GM18861 (cell line): ENCODE results near the gene SLC25A44.

ENCODE experiments used
- ATAC-seq: cut with Tn5 transposase; IDR thresholded peaks from one replicate; pipeline ENCODE4 v1.9.1; 2021; ENCODE audit not compliant: unreplicated experiment

Gene SLC25A44

GRCh38 chr1:156233426-156234127 lies 39.7 kb downstream of the SLC25A44 start:
- ATAC-seq, result no peak

- no peak for ATAC-seq
Measured at GRCh38 chr1:156236164-156236563, 42.3 kb downstream of the SLC25A44 start.

GRCh38 chr1:156238248-156238647 lies 44.3 kb downstream of the SLC25A44 start:
- no peak for ATAC-seq

GRCh38 chr1:156241311-156241811 lies 47.5 kb downstream of the SLC25A44 start:
- no peak for ATAC-seq

- ATAC-seq, result no peak
Measured at GRCh38 chr1:156241926-156242325, 48.0 kb downstream of the SLC25A44 start, which contains the start of gene BGLAP. Gene BGLAP, plus strand, starts transcription at chr1:156242184. Its CDS starts 48 bp downstream, at chr1:156242232.

GRCh38 chr1:156242738-156243137 lies 48.8 kb downstream of the SLC25A44 start:
- ATAC-seq, result no peak

GRCh38 chr1:156244126-156244525 lies 50.2 kb downstream of the SLC25A44 start:
- ATAC-seq, result no peak

GRCh38 chr1:156244712-156245111 lies 50.8 kb downstream of the SLC25A44 start:
- ATAC-seq, result no peak

GRCh38 chr1:156245451-156246232 lies 51.7 kb downstream of the SLC25A44 start:
- ATAC-seq, result no peak

GRCh38 chr1:156246241-156246780 lies 52.4 kb downstream of the SLC25A44 start:
- ATAC-seq, result no peak

- ATAC-seq, result no peak
Measured at GRCh38 chr1:156246781-156247459, 53.0 kb downstream of the SLC25A44 start.

GRCh38 chr1:156247460-156248322 lies 53.8 kb downstream of the SLC25A44 start, which contains the start of gene PAQR6:
Gene PAQR6, minus strand, starts transcription at chr1:156248056. Its CDS starts 1,325 bp downstream, at chr1:156246731.
- ATAC-seq, result no peak

GRCh38 chr1:156248323-156248683 lies 54.4 kb downstream of the SLC25A44 start:
- no peak for ATAC-seq

GRCh38 chr1:156249593-156249992 lies 55.7 kb downstream of the SLC25A44 start:
- no peak for ATAC-seq

GRCh38 chr1:156251527-156251926 lies 57.6 kb downstream of the SLC25A44 start:
- no peak for ATAC-seq

- ATAC-seq, result no peak
Measured at GRCh38 chr1:156253634-156254033, 59.7 kb downstream of the SLC25A44 start.

- ATAC-seq, result no peak
Measured at GRCh38 chr1:156257711-156258110, 63.8 kb downstream of the SLC25A44 start.

- no peak for ATAC-seq
Measured at GRCh38 chr1:156258859-156259258, 65.0 kb downstream of the SLC25A44 start.

- ATAC-seq, result no peak
Measured at GRCh38 chr1:156259805-156260204, 65.9 kb downstream of the SLC25A44 start.

- ATAC-seq, result no peak
Measured at GRCh38 chr1:156260896-156261295, 67.0 kb downstream of the SLC25A44 start.
